OCI-LY7 (cell line): ENCODE results near the gene SEC61A1. TPM values are rescaled to one million over a fixed set of nuclear protein-coding genes. Genes with fewer than 3 reads are reported as not detected.
A peak's percentile ranks its signal among the peaks of the same experiment; 100 is the strongest.

Source experiments
- BruUV-seq: library from RNA; stranded (reverse); fragments of 400-500 nt; replicated peaks from 2 replicates; lab custom pipeline; 2021; lab: Mats Ljungman, UMichigan
- CTCF ChIA-PET: fragments of 300-600 bp; sonication (Branson Sonifier 250); formaldehyde crosslinking; loops from one replicate; lab custom pipeline; 2022; ENCODE audit warnings: antibody characterized with exemption; ENCODE audit not compliant: unreplicated experiment; lab: Charles Lee
- POLR2A ChIA-PET: fragments of 300-600 bp; sonication (Branson Sonifier 250); formaldehyde crosslinking; loops from one replicate; lab custom pipeline; 2022; ENCODE audit warnings: antibody characterized with exemption; lab: Charles Lee
- DNase-seq: peaks from one replicate; pipeline ENCODE4 v3.0.0-alpha.2; 2015; ENCODE audit warnings: low spot score
- H2AFZ ChIP-seq: fragments of 200-600 bp; sonication (generic), shearing (Covaris generic); 2 replicates; pipeline ENCODE4 v1.6.1; 2014; ENCODE audit warnings: mild to moderate bottlenecking, antibody characterized with exemption, low read length, moderate library complexity
- H3K27ac ChIP-seq: fragments of 200-600 bp; sonication (generic); 2 replicates; pipeline ENCODE4 v1.5.1; 2014; ENCODE audit warnings: mixed run types, low read depth, mild to moderate bottlenecking, moderate library complexity, low read length, inconsistent platforms; ENCODE audit not compliant: poor library complexity, severe bottlenecking
- H3K36me3 ChIP-seq: fragments of 200-600 bp; sonication (generic); 2 replicates; pipeline ENCODE4 v1.6.1; 2014; ENCODE audit warnings: mild to moderate bottlenecking, antibody characterized with exemption, low read length, moderate library complexity, mixed read lengths; ENCODE audit not compliant: insufficient read depth
- H3K4me1 ChIP-seq: fragments of 200-600 bp; sonication (generic); 2 replicates; pipeline ENCODE4 v1.5.1; 2014; ENCODE audit warnings: mild to moderate bottlenecking, low read length; ENCODE audit not compliant: insufficient read depth, poor library complexity, severe bottlenecking
- H3K4me2 ChIP-seq: fragments of 200-600 bp; sonication (generic); 2 replicates; pipeline ENCODE4 v1.6.1; 2014; ENCODE audit warnings: mild to moderate bottlenecking, low read length
- H3K4me3 ChIP-seq: fragments of 200-600 bp; sonication (generic); 2 replicates; pipeline ENCODE4 v1.5.1; 2014; ENCODE audit warnings: mild to moderate bottlenecking, low read depth, low read length; ENCODE audit not compliant: poor library complexity, severe bottlenecking
- H3K79me2 ChIP-seq: fragments of 200-600 bp; sonication (generic); 2 replicates; pipeline ENCODE4 v1.6.1; 2016; ENCODE audit warnings: low read depth, mild to moderate bottlenecking, low read length, moderate library complexity, mixed read lengths; ENCODE audit not compliant: insufficient read depth
- H3K9me2 ChIP-seq: fragments of 200-600 bp; sonication (generic); 2 replicates; pipeline ENCODE4 v1.6.1; 2016; ENCODE audit warnings: mild to moderate bottlenecking, low read length, mixed read lengths; ENCODE audit not compliant: insufficient read depth
- H3K9me3 ChIP-seq: fragments of 200-600 bp; sonication (generic); 2 replicates; pipeline ENCODE4 v1.6.1; 2014; ENCODE audit warnings: mild to moderate bottlenecking, mixed run types, low read length, mixed read lengths
- H4K20me1 ChIP-seq: fragments of 200-600 bp; sonication (generic); 2 replicates; pipeline ENCODE4 v1.6.1; 2014; ENCODE audit warnings: mild to moderate bottlenecking, antibody characterized with exemption, low read length, moderate library complexity, mixed read lengths; ENCODE audit not compliant: insufficient read depth
- EZH2phosphoT487 ChIP-seq: fragments of 200-600 bp; sonication (generic); IDR thresholded peaks from 2 replicates; pipeline ENCODE4 v1.6.1; 2018; ENCODE audit warnings: low read depth, borderline replicate concordance, mild to moderate bottlenecking, mixed run types, antibody characterized with exemption, low read length, moderate library complexity, mixed read lengths
- intact Hi-C: fragments of 100-400 bp; cut with micrococcal nuclease; formaldehyde crosslinking; loops from one replicate; pipeline ENCODE4 v1.10.0; 2022; ENCODE audit not compliant: unreplicated experiment
- total RNA-seq, 2 experiments: library from RNA; depleted of rRNA in 1 of 2; stranded (reverse); fragments of >200 nt in 1 of 2; shearing (Covaris generic) in 1 of 2; gene quantifications; 2 replicates each; pipeline ENCODE4 v1.2.3, GENCODE V29; 2014 to 2022
- TF ChIP-seq, protein P1 (sequence below): fragments of 200-600 bp; sonication (generic); conservative IDR thresholded peaks from 2 replicates; pipeline ENCODE4 v1.5.1; 2014; ENCODE audit warnings: mild to moderate bottlenecking, antibody characterized with exemption, low read length, moderate library complexity, mixed read lengths

SEC61A1 gene
- total RNA-seq, 2 experiments from 2014 or later, result 85.2 to 133 TPM

GRCh38 chr3:128075522-128076482, 23.6 kb downstream of the SEC61A1 start:
- ChIA-PET CTCF (no interaction called here), POLR2A (no interaction called here)
- no peak for TF ChIP-seq EZH2phosphoT487
- TF ChIP-seq, protein P1, sequence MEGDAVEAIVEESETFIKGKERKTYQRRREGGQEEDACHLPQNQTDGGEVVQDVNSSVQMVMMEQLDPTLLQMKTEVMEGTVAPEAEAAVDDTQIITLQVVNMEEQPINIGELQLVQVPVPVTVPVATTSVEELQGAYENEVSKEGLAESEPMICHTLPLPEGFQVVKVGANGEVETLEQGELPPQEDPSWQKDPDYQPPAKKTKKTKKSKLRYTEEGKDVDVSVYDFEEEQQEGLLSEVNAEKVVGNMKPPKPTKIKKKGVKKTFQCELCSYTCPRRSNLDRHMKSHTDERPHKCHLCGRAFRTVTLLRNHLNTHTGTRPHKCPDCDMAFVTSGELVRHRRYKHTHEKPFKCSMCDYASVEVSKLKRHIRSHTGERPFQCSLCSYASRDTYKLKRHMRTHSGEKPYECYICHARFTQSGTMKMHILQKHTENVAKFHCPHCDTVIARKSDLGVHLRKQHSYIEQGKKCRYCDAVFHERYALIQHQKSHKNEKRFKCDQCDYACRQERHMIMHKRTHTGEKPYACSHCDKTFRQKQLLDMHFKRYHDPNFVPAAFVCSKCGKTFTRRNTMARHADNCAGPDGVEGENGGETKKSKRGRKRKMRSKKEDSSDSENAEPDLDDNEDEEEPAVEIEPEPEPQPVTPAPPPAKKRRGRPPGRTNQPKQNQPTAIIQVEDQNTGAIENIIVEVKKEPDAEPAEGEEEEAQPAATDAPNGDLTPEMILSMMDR, result peak; percentile 90
- no peaks in the 10 kb centered on the region for H3K9me2 ChIP-seq
- DNase-seq, result peak; percentile 77
- no peaks in the 10 kb centered on the region for H3K4me1 ChIP-seq
- H3K4me3 ChIP-seq, result no peak overlapping the region
- no peaks in the 10 kb centered on the region for H4K20me1 ChIP-seq
- H2AFZ ChIP-seq, result no peak overlapping the region
- no peaks in the 10 kb centered on the region for H3K79me2 ChIP-seq
- BruUV-seq, result no TSS peak
- H3K27ac ChIP-seq, result no peak overlapping the region
- H3K4me2 ChIP-seq, result peak overlapping the region; percentile 46
- H3K9me3 ChIP-seq, result no peaks in the 10 kb centered on the region
- intact Hi-C loops, result loop anchor here (2.0 kb wide), 1 partner anchor 57 kb away; no protein-coding TSS in a partner anchor
- peaks cover 92% of the 10 kb centered on the region for H3K36me3 ChIP-seq

- H3K9me3 ChIP-seq, result no peaks in the 10 kb centered on the region
- H2AFZ ChIP-seq, result no peak overlapping the region
- POLR2A ChIA-PET, result no interaction called here
- H3K4me2 ChIP-seq, result no peak overlapping the region
- no peaks in the 10 kb centered on the region for H3K9me2 ChIP-seq
- no peak overlapping the region for H3K4me3 ChIP-seq
- no peaks in the 10 kb centered on the region for H4K20me1 ChIP-seq
- CTCF ChIA-PET, result no interaction called here
- no peak overlapping the region for H3K27ac ChIP-seq
- intact Hi-C loops, result no loop called here
- DNase-seq, result no peak
- no peak for TF ChIP-seq EZH2phosphoT487
- TF ChIP-seq, protein P1, result no peak
- no peaks in the 10 kb centered on the region for H3K79me2 ChIP-seq
- no peaks in the 10 kb centered on the region for H3K4me1 ChIP-seq
- peaks cover 92% of the 10 kb centered on the region for H3K36me3 ChIP-seq
- no TSS peak for BruUV-seq
These were observed 24.4 kb downstream of the SEC61A1 start for GRCh38 chr3:128076483-128077201.
